PC-9 (cell line): ENCODE results near the gene SRGAP1.

Experiments
- EZH2 ChIP-seq: fragments of 200-600 bp; sonication (generic); IDR thresholded peaks from 2 replicates; pipeline ENCODE4 v1.8.0; 2017; ENCODE audit warnings: antibody characterized with exemption, low read depth
- TF ChIP-seq, protein P1 (sequence below): fragments of 200-600 bp; sonication (generic); conservative IDR thresholded peaks from 2 replicates; pipeline ENCODE4 v1.6.1; 2017; ENCODE audit warnings: mixed run types, antibody characterized with exemption, mild to moderate bottlenecking, moderate library complexity

DNA sequence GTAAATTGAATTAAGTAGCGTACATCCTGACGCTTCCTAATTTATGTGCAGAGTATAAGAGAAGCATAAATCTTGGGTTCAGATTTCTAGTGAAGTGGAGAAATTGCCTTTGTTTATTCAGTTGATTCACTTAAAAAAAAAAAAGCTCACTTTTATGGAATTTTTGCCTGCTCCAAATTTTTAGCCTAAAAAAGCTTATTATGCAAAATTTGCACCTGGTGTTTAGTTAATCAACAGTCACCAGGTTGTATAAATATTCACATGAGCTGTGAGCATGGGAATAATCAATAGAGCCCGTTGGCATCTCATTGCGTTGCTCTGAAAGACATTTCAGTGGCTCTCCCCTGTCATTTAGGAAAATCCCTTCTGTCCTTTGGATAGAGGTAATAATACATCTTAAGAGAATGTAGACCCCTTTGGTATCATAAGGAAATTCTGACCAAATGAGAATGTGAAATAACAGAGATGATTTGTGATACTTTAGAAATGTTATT is 132.4 kb downstream of the SRGAP1 start:
- TF ChIP-seq, protein P1, sequence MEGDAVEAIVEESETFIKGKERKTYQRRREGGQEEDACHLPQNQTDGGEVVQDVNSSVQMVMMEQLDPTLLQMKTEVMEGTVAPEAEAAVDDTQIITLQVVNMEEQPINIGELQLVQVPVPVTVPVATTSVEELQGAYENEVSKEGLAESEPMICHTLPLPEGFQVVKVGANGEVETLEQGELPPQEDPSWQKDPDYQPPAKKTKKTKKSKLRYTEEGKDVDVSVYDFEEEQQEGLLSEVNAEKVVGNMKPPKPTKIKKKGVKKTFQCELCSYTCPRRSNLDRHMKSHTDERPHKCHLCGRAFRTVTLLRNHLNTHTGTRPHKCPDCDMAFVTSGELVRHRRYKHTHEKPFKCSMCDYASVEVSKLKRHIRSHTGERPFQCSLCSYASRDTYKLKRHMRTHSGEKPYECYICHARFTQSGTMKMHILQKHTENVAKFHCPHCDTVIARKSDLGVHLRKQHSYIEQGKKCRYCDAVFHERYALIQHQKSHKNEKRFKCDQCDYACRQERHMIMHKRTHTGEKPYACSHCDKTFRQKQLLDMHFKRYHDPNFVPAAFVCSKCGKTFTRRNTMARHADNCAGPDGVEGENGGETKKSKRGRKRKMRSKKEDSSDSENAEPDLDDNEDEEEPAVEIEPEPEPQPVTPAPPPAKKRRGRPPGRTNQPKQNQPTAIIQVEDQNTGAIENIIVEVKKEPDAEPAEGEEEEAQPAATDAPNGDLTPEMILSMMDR, result no peak
- TF ChIP-seq EZH2, result no peak
